ENCODE measurements around the gene YPEL3. TPM values are rescaled to one million over a fixed set of nuclear protein-coding genes. Genes with fewer than 3 reads are reported as not detected.

The YPEL3 gene, protein sequence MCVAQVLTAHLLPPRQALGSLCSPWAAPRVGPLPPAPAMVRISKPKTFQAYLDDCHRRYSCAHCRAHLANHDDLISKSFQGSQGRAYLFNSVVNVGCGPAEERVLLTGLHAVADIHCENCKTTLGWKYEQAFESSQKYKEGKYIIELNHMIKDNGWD
- 34.5 to 45.0 TPM (median 36.9 TPM) in 3 replicates for total RNA-seq

GRCh38 chr16:30096105-30096861 lies at the start of gene YPEL3:
Gene YPEL3 (minus strand): TSS chr16:30096213. CDS start chr16:30095482, 731 bp downstream.
- Mint-ChIP-seq H3K4me3 (peak within 1 kb of the TSS; percentile 74), H3K27me3 (ENCODE audit: low read depth) (no peaks in the 10 kb centered on the region), H3K9me3 (peaks cover 25% of the 10 kb centered on the region), H3K36me3 (peaks cover 23% of the 10 kb centered on the region), H3K4me1 (peaks cover 23% of the 10 kb centered on the region), H3K27ac (peak within 1 kb of the TSS; percentile 83)
- TF ChIP-seq, protein P1, sequence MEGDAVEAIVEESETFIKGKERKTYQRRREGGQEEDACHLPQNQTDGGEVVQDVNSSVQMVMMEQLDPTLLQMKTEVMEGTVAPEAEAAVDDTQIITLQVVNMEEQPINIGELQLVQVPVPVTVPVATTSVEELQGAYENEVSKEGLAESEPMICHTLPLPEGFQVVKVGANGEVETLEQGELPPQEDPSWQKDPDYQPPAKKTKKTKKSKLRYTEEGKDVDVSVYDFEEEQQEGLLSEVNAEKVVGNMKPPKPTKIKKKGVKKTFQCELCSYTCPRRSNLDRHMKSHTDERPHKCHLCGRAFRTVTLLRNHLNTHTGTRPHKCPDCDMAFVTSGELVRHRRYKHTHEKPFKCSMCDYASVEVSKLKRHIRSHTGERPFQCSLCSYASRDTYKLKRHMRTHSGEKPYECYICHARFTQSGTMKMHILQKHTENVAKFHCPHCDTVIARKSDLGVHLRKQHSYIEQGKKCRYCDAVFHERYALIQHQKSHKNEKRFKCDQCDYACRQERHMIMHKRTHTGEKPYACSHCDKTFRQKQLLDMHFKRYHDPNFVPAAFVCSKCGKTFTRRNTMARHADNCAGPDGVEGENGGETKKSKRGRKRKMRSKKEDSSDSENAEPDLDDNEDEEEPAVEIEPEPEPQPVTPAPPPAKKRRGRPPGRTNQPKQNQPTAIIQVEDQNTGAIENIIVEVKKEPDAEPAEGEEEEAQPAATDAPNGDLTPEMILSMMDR (IDR thresholded peaks at IDR 0.05; ENCODE audit: unreplicated experiment): no peak
- DNase-seq (ENCODE audit: low spot score in 2 of 2, unreplicated experiment in 2 of 2): peak; percentile 90

DNA sequence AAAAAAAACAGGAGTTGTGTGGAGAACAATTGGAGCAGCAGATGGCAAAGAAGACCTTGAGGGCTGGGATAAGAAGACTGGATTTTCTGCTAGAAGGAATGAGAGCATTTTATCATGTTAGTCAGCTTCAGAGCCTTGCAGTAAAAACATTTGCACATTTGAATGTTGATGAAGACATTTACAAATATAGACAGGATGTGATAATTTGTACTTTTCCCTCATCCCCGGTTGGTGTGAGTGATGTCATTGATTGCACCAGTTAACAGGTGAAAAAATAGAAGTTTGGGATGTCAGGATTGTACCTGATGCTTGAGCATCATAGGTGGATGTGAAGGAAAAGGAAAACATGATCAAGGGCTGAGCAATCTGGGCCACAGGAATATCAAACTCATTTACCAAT lies 49.6 kb upstream of the YPEL3 start:
- H3K27ac Mint-ChIP-seq: no peak overlapping the region
- TF ChIP-seq, protein P1 (IDR thresholded peaks at IDR 0.05; ENCODE audit: unreplicated experiment): no peak
- no peak overlapping the region for H3K4me3 Mint-ChIP-seq
- no peaks in the 10 kb centered on the region for H3K27me3 Mint-ChIP-seq (ENCODE audit: low read depth)
- peaks cover 2% of the 10 kb centered on the region for H3K36me3 Mint-ChIP-seq
- H3K4me1 Mint-ChIP-seq: no peaks in the 10 kb centered on the region
- no peak for DNase-seq (ENCODE audit: low spot score in 2 of 2, unreplicated experiment in 2 of 2)
- H3K9me3 Mint-ChIP-seq: peaks cover 7% of the 10 kb centered on the region

- no peaks in the 10 kb centered on the region for H3K27me3 Mint-ChIP-seq (ENCODE audit: low read depth)
- H3K36me3 Mint-ChIP-seq: peaks cover 2% of the 10 kb centered on the region
- no peak overlapping the region for H3K27ac Mint-ChIP-seq
- no peak for DNase-seq (ENCODE audit: low spot score in 2 of 2, unreplicated experiment in 2 of 2)
- peaks cover 7% of the 10 kb centered on the region for H3K9me3 Mint-ChIP-seq
- H3K4me3 Mint-ChIP-seq: no peak overlapping the region
- H3K4me1 Mint-ChIP-seq: no peaks in the 10 kb centered on the region
- TF ChIP-seq, protein P1 (IDR thresholded peaks at IDR 0.05; ENCODE audit: unreplicated experiment): no peak
Measured at GRCh38 chr16:30144917-30145316, 48.9 kb upstream of the YPEL3 start.

DNA sequence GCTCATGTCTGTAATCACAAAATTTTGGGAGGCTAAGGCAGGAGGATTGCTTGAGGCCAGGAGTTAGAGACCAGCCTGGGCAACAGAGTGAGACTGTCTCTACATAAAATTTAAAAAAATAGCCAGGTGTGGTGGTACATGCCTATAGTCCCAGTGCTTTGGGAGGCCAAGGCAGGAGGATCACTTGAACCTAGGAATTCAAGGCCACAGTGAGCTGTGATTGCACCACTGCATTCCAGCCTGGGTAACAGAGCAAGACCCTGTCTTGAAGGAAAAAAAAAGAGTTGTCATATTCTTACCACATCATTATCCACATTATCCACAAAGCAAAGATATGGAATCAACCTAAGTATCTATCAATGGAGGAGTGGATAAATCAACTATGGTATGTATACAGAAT lies 48.0 kb upstream of the YPEL3 start:
- peaks cover under 1% of the 10 kb centered on the region for H3K9me3 Mint-ChIP-seq
- H3K36me3 Mint-ChIP-seq: no peaks in the 10 kb centered on the region
- no peaks in the 10 kb centered on the region for H3K4me1 Mint-ChIP-seq
- TF ChIP-seq, protein P1 (IDR thresholded peaks at IDR 0.05; ENCODE audit: unreplicated experiment): no peak
- no peak for DNase-seq (ENCODE audit: low spot score in 2 of 2, unreplicated experiment in 2 of 2)
- H3K4me3 Mint-ChIP-seq: no peak overlapping the region
- no peaks in the 10 kb centered on the region for H3K27me3 Mint-ChIP-seq (ENCODE audit: low read depth)
- no peak overlapping the region for H3K27ac Mint-ChIP-seq

DNA sequence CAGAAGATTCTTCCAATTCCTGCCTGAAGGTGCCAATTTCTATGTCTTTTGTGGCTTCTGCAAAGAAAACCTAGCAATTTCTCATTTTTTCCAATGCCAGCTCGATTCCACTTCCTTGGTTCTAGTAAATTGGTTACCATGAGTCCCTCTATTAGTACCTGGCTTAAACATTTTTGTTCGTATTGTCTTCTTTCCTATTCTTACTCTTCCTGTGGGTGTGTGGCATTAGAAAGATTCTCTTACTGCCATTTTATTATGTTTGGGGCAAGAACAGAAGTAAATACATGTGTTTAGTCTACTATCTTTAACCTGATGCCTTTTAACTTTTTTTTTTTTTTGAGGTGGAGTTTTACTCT lies 47.3 kb upstream of the YPEL3 start:
- Mint-ChIP-seq H3K36me3 (no peaks in the 10 kb centered on the region), H3K4me3 (no peak overlapping the region), H3K27me3 (ENCODE audit: low read depth) (no peaks in the 10 kb centered on the region), H3K9me3 (no peaks in the 10 kb centered on the region), H3K27ac (no peak overlapping the region), H3K4me1 (no peaks in the 10 kb centered on the region)
- DNase-seq (ENCODE audit: low spot score in 2 of 2, unreplicated experiment in 2 of 2): no peak
- TF ChIP-seq, protein P1 (IDR thresholded peaks at IDR 0.05; ENCODE audit: unreplicated experiment): no peak

All from mesothelial cell of epicardium (in vitro differentiated cells).